Measurements from ENCODE around the gene SIRT5.

DNA sequence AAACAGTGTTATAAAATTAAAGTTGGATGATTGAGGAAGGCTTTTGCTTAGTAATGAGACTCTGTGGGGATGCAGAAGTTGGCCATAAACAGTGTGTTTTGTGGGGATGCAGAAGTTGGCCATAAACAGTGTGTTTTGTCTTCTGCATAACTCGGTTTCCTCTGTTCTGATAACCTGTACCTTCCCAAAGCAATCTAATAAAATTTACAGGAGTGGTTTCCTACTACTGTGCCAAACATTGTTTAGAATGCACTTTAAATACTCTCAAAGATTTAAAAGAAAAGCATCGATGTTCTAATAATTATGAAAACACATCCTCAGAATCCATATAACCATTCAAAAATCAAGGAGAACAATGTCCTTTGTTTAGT, 36.9 kb upstream of the SIRT5 start:
- TF ChIP-seq, protein P1, sequence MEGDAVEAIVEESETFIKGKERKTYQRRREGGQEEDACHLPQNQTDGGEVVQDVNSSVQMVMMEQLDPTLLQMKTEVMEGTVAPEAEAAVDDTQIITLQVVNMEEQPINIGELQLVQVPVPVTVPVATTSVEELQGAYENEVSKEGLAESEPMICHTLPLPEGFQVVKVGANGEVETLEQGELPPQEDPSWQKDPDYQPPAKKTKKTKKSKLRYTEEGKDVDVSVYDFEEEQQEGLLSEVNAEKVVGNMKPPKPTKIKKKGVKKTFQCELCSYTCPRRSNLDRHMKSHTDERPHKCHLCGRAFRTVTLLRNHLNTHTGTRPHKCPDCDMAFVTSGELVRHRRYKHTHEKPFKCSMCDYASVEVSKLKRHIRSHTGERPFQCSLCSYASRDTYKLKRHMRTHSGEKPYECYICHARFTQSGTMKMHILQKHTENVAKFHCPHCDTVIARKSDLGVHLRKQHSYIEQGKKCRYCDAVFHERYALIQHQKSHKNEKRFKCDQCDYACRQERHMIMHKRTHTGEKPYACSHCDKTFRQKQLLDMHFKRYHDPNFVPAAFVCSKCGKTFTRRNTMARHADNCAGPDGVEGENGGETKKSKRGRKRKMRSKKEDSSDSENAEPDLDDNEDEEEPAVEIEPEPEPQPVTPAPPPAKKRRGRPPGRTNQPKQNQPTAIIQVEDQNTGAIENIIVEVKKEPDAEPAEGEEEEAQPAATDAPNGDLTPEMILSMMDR (IDR thresholded peaks at IDR 0.05 in 2 of 3, conservative IDR thresholded peaks at IDR 0.05 in 1 of 3; ENCODE audit: borderline replicate concordance in 1 of 3, insufficient read depth in 1 of 3, low read depth in 2 of 3, low read length in 2 of 3) = no peak
- TF ChIP-seq POLR2A (IDR thresholded peaks at IDR 0.05; ENCODE audit: borderline replicate concordance, extremely low read depth, insufficient read depth, insufficient read length) = no peak
- no peak for TF ChIP-seq EZH2 (IDR thresholded peaks at IDR 0.05)
- TF ChIP-seq POLR2AphosphoS5 (IDR thresholded peaks at IDR 0.05; ENCODE audit: low read depth, low read length) = no peak
- TF ChIP-seq ZNF274 (IDR thresholded peaks at IDR 0.05; ENCODE audit: low read depth, low read length) = no peak
